A673 (cell line): ENCODE data around the gene PLCG2. TPM values are rescaled to one million over a fixed set of nuclear protein-coding genes. Genes with fewer than 3 reads are reported as not detected.

Experiments used
- BruUV-seq: library from RNA; stranded (reverse); fragments of 400-500 nt; replicated peaks from 2 replicates; lab custom pipeline; 2021; lab: Mats Ljungman, UMichigan
- CTCF ChIA-PET: fragments of 300-600 bp; sonication (Branson Sonifier 250); formaldehyde crosslinking; loops from one replicate; lab custom pipeline; 2022; ENCODE audit warnings: antibody characterized with exemption; lab: Charles Lee
- POLR2A ChIA-PET: fragments of 300-600 bp; sonication (Branson Sonifier 250); formaldehyde crosslinking; loops from one replicate; lab custom pipeline; 2022; ENCODE audit warnings: antibody characterized with exemption; ENCODE audit not compliant: low non-redundant PET; lab: Charles Lee
- DNase-seq: peaks from one replicate; pipeline ENCODE4 v3.0.0-alpha.2; 2015; ENCODE audit warnings: low spot score
- H3K27ac ChIP-seq: fragments of 200-600 bp; sonication (generic); 2 replicates; pipeline ENCODE4 v1.5.1; 2016; ENCODE audit warnings: mixed run types, low read depth, mild to moderate bottlenecking, mixed read lengths, antibody characterized with exemption, low read length; ENCODE audit not compliant: poor library complexity, severe bottlenecking
- H3K27me3 ChIP-seq: fragments of 200-600 bp; sonication (generic); replicated peaks from 2 replicates; pipeline ENCODE4 v1.6.1; 2017; ENCODE audit warnings: mixed run types, low read depth, mild to moderate bottlenecking, mixed read lengths, antibody characterized with exemption, low read length; ENCODE audit not compliant: insufficient read depth, poor library complexity
- H3K36me3 ChIP-seq: fragments of 200-600 bp; sonication (generic); 2 replicates; pipeline ENCODE4 v1.6.1; 2016; ENCODE audit warnings: mixed run types, mild to moderate bottlenecking, mixed read lengths, antibody characterized with exemption, low read length; ENCODE audit not compliant: insufficient read depth, poor library complexity, severe bottlenecking
- H3K4me1 ChIP-seq: fragments of 200-600 bp; sonication (generic); 2 replicates; pipeline ENCODE4 v1.6.1; 2017; ENCODE audit warnings: mixed run types, mild to moderate bottlenecking, mixed read lengths, antibody characterized with exemption, low read length; ENCODE audit not compliant: insufficient read depth, poor library complexity, severe bottlenecking
- H3K4me3 ChIP-seq: fragments of 200-600 bp; sonication (generic); 2 replicates; pipeline ENCODE4 v1.5.1; 2016; ENCODE audit warnings: low read depth, mixed run types, mild to moderate bottlenecking, mixed read lengths, low read length; ENCODE audit not compliant: poor library complexity, severe bottlenecking
- H3K9me3 ChIP-seq: fragments of 200-600 bp; sonication (generic); 2 replicates; pipeline ENCODE4 v1.6.1; 2016; ENCODE audit warnings: mixed run types, low read depth, mild to moderate bottlenecking, mixed read lengths, antibody characterized with exemption, low read length; ENCODE audit not compliant: poor library complexity, severe bottlenecking
- EZH2 ChIP-seq: fragments of 200-600 bp; sonication (generic); IDR thresholded peaks from 2 replicates; pipeline ENCODE4 v1.6.1; 2017; ENCODE audit warnings: borderline replicate concordance, low read depth, mild to moderate bottlenecking, mixed read lengths, antibody characterized with exemption, low read length; ENCODE audit not compliant: poor library complexity, severe bottlenecking
- intact Hi-C: fragments of 100-400 bp; cut with micrococcal nuclease; formaldehyde crosslinking; loops from one replicate; pipeline ENCODE4 v1.10.0; 2022; ENCODE audit not compliant: unreplicated experiment
- total RNA-seq: library from RNA; stranded (reverse); gene quantifications from 2 replicates; pipeline ENCODE4 v1.2.3, GENCODE V29; 2021
- TF ChIP-seq, protein P1 (sequence below): fragments of 300-800, 200-600 bp; sonication (generic); conservative IDR thresholded peaks from 2 replicates; pipeline ENCODE4 v1.5.1; 2017; ENCODE audit warnings: low read depth, mild to moderate bottlenecking, antibody characterized with exemption, low read length, moderate library complexity, mixed read lengths

The PLCG2 gene
- total RNA-seq, 1 experiment from 2014 or later: 9.6 TPM

DNA sequence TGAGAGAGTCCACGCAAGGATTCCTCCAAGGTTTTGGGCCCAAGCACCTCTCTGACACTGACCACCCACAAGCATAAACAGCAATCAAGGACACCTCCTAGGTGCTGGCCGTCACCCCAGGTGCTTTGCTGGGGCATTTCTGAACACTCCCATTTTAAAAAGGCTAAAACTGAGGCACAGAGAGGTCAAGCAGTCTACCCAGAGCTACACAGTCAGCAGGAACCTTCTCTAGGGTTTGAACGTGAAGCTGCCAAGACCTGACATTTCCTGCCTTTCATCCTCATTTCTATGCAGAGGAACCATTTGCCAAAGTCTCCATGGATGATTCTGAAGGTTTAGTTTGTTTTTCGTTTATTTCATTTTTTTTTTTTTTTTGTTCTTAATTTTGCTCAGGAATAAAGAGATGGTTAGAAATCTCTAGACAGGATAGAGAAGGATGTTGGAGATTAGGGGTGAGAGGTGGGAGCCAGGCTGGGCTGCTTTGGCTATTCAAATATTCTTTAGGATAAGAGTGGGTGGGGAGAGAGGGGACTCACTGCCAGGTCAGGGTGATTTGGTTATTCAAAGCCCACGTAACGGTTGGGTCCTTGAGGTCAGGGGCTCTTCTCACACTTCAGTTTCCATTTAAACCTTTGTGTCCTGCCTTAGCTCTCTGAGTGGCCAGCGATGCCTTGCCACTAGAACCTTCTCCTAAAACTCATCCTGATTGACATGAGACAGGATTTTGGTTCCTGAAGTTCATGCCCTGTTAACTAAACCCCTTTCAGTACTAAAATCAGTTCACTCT, 6.2 kb downstream of the PLCG2 start:
- H3K9me3 ChIP-seq: no peaks in the 10 kb centered on the region
- intact Hi-C loops: no loop called here
- DNase-seq: no peak
- H3K27me3 ChIP-seq: peaks cover 12% of the 10 kb centered on the region
- TF ChIP-seq, protein P1, sequence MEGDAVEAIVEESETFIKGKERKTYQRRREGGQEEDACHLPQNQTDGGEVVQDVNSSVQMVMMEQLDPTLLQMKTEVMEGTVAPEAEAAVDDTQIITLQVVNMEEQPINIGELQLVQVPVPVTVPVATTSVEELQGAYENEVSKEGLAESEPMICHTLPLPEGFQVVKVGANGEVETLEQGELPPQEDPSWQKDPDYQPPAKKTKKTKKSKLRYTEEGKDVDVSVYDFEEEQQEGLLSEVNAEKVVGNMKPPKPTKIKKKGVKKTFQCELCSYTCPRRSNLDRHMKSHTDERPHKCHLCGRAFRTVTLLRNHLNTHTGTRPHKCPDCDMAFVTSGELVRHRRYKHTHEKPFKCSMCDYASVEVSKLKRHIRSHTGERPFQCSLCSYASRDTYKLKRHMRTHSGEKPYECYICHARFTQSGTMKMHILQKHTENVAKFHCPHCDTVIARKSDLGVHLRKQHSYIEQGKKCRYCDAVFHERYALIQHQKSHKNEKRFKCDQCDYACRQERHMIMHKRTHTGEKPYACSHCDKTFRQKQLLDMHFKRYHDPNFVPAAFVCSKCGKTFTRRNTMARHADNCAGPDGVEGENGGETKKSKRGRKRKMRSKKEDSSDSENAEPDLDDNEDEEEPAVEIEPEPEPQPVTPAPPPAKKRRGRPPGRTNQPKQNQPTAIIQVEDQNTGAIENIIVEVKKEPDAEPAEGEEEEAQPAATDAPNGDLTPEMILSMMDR: no peak
- no peak for TF ChIP-seq EZH2
- CTCF ChIA-PET: no interaction called here
- no peak overlapping the region for H3K27ac ChIP-seq
- BruUV-seq: no TSS peak
- POLR2A ChIA-PET: no interaction called here
- no peak overlapping the region for H3K4me3 ChIP-seq
- no peaks in the 10 kb centered on the region for H3K36me3 ChIP-seq
- no peaks in the 10 kb centered on the region for H3K4me1 ChIP-seq

DNA sequence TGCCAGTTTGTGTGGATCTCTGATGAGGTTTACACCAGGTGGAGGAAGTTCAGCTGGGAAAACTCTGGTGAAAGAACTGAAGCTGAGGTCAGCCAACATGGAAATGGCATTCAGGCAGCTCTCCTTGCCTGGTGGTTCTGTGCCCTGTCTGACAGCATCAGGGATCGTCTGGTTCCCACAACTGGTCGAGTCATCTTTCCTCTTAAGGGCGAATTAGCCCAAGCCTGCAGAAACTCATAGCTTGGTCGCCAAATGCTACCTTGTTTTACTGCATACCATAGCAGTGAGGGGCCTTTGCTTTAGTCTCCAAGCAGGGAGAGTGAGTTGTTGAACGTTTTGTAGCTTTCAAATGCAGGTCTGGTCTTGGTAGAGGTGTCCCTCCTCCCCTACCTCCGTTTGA, 7.2 kb downstream of the PLCG2 start:
- no peak for TF ChIP-seq EZH2
- TF ChIP-seq, protein P1: no peak
- ChIA-PET POLR2A (no interaction called here), CTCF (no interaction called here)
- H3K9me3 ChIP-seq: no peaks in the 10 kb centered on the region
- no peak overlapping the region for H3K27ac ChIP-seq
- H3K27me3 ChIP-seq: peaks cover 3% of the 10 kb centered on the region
- intact Hi-C loops: no loop called here
- DNase-seq: no peak
- no peak overlapping the region for H3K4me3 ChIP-seq
- H3K36me3 ChIP-seq: no peaks in the 10 kb centered on the region
- BruUV-seq: no TSS peak
- H3K4me1 ChIP-seq: no peaks in the 10 kb centered on the region

DNA sequence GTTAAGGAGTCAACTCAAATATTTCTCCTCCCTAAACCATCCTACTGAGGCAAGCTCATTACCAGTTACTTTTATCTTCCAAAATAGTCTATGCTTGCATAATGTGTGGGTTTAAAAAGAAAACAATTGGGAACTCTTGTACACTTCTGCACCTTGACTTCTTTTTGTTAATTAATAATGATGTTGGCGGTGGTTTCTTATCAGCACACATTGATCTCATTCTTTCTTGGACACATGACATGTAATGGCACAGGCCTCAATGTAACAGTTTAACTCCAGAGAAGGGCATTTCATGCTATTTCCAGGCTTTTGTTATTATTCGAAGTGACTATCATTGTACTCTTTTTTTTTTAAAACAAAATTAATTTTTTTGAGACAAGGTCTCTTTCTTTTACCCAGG, 7.8 kb downstream of the PLCG2 start:
- no TSS peak for BruUV-seq
- no peak for DNase-seq
- Histone ChIP-seq H3K27me3 (no peaks in the 10 kb centered on the region), H3K4me3 (no peak overlapping the region), H3K4me1 (no peaks in the 10 kb centered on the region), H3K36me3 (no peaks in the 10 kb centered on the region), H3K27ac (no peak overlapping the region), H3K9me3 (no peaks in the 10 kb centered on the region)
- POLR2A ChIA-PET: no interaction called here
- no peak for TF ChIP-seq EZH2
- TF ChIP-seq, protein P1: no peak
- intact Hi-C loops: no loop called here
- CTCF ChIA-PET: no interaction called here
